Thoracic aorta (tissue), 2 donors: Measurements from ENCODE around the gene KRTAP4-9. TPM values are rescaled to one million over a fixed set of nuclear protein-coding genes. Genes with fewer than 3 reads are reported as not detected.
"Not testable (repeated sequence)": the region's sequence is repeated elsewhere in the genome, so short reads cannot be mapped to it uniquely, and the experiment has no call there.

Source experiments
- ATAC-seq: fragments of 150-250 bp; one replicate; pipeline ENCODE4 v1.8.0; 2017; ENCODE audit warnings: low read depth; ENCODE audit not compliant: insufficient number of reproducible peaks, low FRiP score
- DNase-seq: peaks from one replicate; pipeline ENCODE4 v3.0.0-alpha.2; 2020; ENCODE audit warnings: low spot score
- H3K27ac ChIP-seq, 2 donors: fragments of 200-600 bp; sonication (generic); 1 replicate in 1 of 2; 2 replicates in 1 of 2; pipeline ENCODE4 v1.5.1; 2016; ENCODE audit warnings: mild to moderate bottlenecking in 2 of 2, moderate library complexity in 2 of 2
- H3K27me3 ChIP-seq: fragments of 200-600 bp; sonication (generic); replicated peaks from 2 replicates; pipeline ENCODE4 v1.6.0; 2016; ENCODE audit warnings: mild to moderate bottlenecking; ENCODE audit not compliant: insufficient read depth
- H3K36me3 ChIP-seq: fragments of 200-600 bp; sonication (generic); one replicate; pipeline ENCODE4 v1.5.1; 2016
- H3K4me1 ChIP-seq, 2 donors: fragments of 200-600 bp; sonication (generic); 1 replicate in 1 of 2; 2 replicates in 1 of 2; pipeline versions ENCODE4 v1.5.1 to v1.6.0; 2016; ENCODE audit warnings: low read depth in 2 of 2, mild to moderate bottlenecking in 1 of 2; ENCODE audit not compliant: control insufficient read depth in 1 of 2
- H3K4me3 ChIP-seq: fragments of 200-600 bp; sonication (generic); 2 replicates; pipeline ENCODE4 v1.5.1; 2016; ENCODE audit warnings: mild to moderate bottlenecking
- H3K9me3 ChIP-seq: fragments of 200-600 bp; sonication (generic); 2 replicates; pipeline ENCODE4 v1.5.1; 2016
- CTCF ChIP-seq: fragments of 200-600 bp; sonication (generic); IDR thresholded peaks from one replicate; pipeline ENCODE4 v1.5.1; 2019; ENCODE audit warnings: antibody characterized with exemption
- total RNA-seq, 2 donors: library from RNA; depleted of rRNA; stranded (reverse); fragments of >200 nt; gene quantifications; one replicate each; pipeline versions ENCODE4 v1.1.0 to v1.2.3, GENCODE V29; 2016

KRTAP4-9 gene
- total RNA-seq, 2 donors from 2014 or later: not detected

GRCh38 chr17:41069031-41069430 is 36.2 kb upstream of the KRTAP4-9 start:
- Histone ChIP-seq H3K27ac (no peak overlapping the region), H3K27me3 (no peaks in the 10 kb centered on the region), H3K4me1 (no peaks in the 10 kb centered on the region), H3K9me3 (no peaks in the 10 kb centered on the region), H3K36me3 (no peaks in the 10 kb centered on the region), H3K4me3 (no peak overlapping the region)
- ATAC-seq: no peak
- no peak for DNase-seq
- no peak for TF ChIP-seq CTCF

GRCh38 chr17:41071606-41072360 is 33.4 kb upstream of the KRTAP4-9 start:
- no peaks in the 10 kb centered on the region for H3K9me3 ChIP-seq
- H3K27ac ChIP-seq: no peak overlapping the region
- no peak for DNase-seq
- H3K4me3 ChIP-seq: no peak overlapping the region
- no peak for TF ChIP-seq CTCF
- ATAC-seq: no peak
- no peaks in the 10 kb centered on the region for H3K4me1 ChIP-seq
- no peaks in the 10 kb centered on the region for H3K36me3 ChIP-seq
- H3K27me3 ChIP-seq: no peaks in the 10 kb centered on the region

GRCh38 chr17:41073676-41074075 is 31.5 kb upstream of the KRTAP4-9 start:
- no peak overlapping the region for H3K4me3 ChIP-seq
- H3K27ac ChIP-seq: no peak overlapping the region
- TF ChIP-seq CTCF: no peak
- no peaks in the 10 kb centered on the region for H3K27me3 ChIP-seq
- no peaks in the 10 kb centered on the region for H3K36me3 ChIP-seq
- DNase-seq: no peak
- H3K4me1 ChIP-seq: no peaks in the 10 kb centered on the region
- ATAC-seq: no peak
- H3K9me3 ChIP-seq: no peaks in the 10 kb centered on the region

- no peak for TF ChIP-seq CTCF
Measured at GRCh38 chr17:41076788-41077187, 28.4 kb upstream of the KRTAP4-9 start.

GRCh38 chr17:41082626-41083025 is 22.6 kb upstream of the KRTAP4-9 start:
- Histone ChIP-seq H3K4me3 (no peak overlapping the region), H3K9me3 (no peaks in the 10 kb centered on the region), H3K27me3 (no peaks in the 10 kb centered on the region), H3K27ac (no peak overlapping the region), H3K4me1 (no peaks in the 10 kb centered on the region), H3K36me3 (no peaks in the 10 kb centered on the region)
- TF ChIP-seq CTCF: no peak
- no peak for DNase-seq
- no peak for ATAC-seq

More at GRCh38 chr17:41076788-41077187, 28.4 kb upstream of the KRTAP4-9 start:
- no peaks in the 10 kb centered on the region for H3K36me3 ChIP-seq
- no peak for ATAC-seq
- H3K4me3 ChIP-seq: no peak overlapping the region
- no peak overlapping the region for H3K27ac ChIP-seq
- H3K27me3 ChIP-seq: no peaks in the 10 kb centered on the region
- H3K9me3 ChIP-seq: no peaks in the 10 kb centered on the region
- no peak for DNase-seq
- no peaks in the 10 kb centered on the region for H3K4me1 ChIP-seq

GRCh38 chr17:41083427-41083826 is 21.8 kb upstream of the KRTAP4-9 start:
- not testable (repeated sequence) for H3K4me3 ChIP-seq, H3K27me3 ChIP-seq, ATAC-seq, H3K4me1 ChIP-seq, DNase-seq, H3K27ac ChIP-seq, H3K9me3 ChIP-seq, H3K36me3 ChIP-seq

GRCh38 chr17:41084100-41084856 is 20.9 kb upstream of the KRTAP4-9 start, which contains the start of gene KRTAP4-7:
KRTAP4-7 (plus strand) TSS chr17:41084150; CDS start chr17:41084207, 57 bp downstream.
- H3K9me3 ChIP-seq, H3K27ac ChIP-seq, H3K4me3 ChIP-seq, H3K36me3 ChIP-seq, H3K4me1 ChIP-seq, ATAC-seq, H3K27me3 ChIP-seq, DNase-seq: not testable (repeated sequence)
